ENCODE results near the gene GSN. TPM values are rescaled to one million over a fixed set of nuclear protein-coding genes. Genes with fewer than 3 reads are reported as not detected.

The GSN gene
- total RNA-seq, 1 experiment from 2014 or later: 100 TPM

DNA sequence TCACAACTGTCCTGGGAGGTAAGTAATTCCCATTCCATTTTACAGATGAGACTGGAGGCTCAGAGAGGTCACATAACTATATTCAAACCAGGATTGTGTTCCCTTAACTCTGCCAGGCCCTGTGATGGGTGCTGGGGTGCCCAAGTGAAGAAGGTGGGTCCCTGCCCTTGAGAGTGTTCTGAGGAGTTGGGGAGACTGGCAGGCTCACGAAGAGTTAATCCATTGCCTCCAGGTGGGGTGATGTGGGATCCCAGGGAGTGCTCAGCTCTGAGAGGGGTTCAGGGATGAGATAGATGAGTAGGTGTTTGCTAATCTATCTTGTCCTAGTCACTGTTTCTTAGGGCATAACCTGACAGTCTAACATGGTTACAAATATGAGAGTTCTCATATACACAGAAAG, 36.7 kb downstream of the GSN start:
- no peak overlapping the region for H3K4me3 Mint-ChIP-seq (ENCODE audit: unreplicated experiment)
- Histone ChIP-seq H3K27me3 (replicated peaks; ENCODE audit: control insufficient read depth, insufficient read depth, low read length) (no peaks in the 10 kb centered on the region), H3K4me1 (peaks cover 25% of the 10 kb centered on the region), H3K4me3 (ENCODE audit: low read depth, low read length) (no peak overlapping the region), H3K36me3 (ENCODE audit: control insufficient read depth, insufficient read depth, low read length) (peaks cover 3% of the 10 kb centered on the region), H3K9me3 (no peaks in the 10 kb centered on the region)
- H3K27me3 Mint-ChIP-seq (ENCODE audit: insufficient read depth, unreplicated experiment): no peaks in the 10 kb centered on the region
- H3K9me3 Mint-ChIP-seq (ENCODE audit: unreplicated experiment): no peaks in the 10 kb centered on the region
- no TSS peak for BruUV-seq (replicated peaks)
- TF ChIP-seq CTCF (IDR thresholded peaks at IDR 0.05; ENCODE audit: insufficient read depth in 1 of 2, low read depth in 1 of 2, low read length in 1 of 2, severe bottlenecking in 1 of 2, unreplicated experiment in 1 of 2): no peak
- peaks cover 13% of the 10 kb centered on the region for H3K36me3 Mint-ChIP-seq (ENCODE audit: insufficient read depth, unreplicated experiment)
- POLR2A ChIA-PET: interaction anchor here (0.5 kb wide), 1 partner anchor 18 kb away, joined by 7 read pairs; no protein-coding TSS in a partner anchor
- no peak overlapping the region for H3K27ac Mint-ChIP-seq (ENCODE audit: unreplicated experiment)
- peaks cover 17% of the 10 kb centered on the region for H3K4me1 Mint-ChIP-seq (ENCODE audit: low read depth, unreplicated experiment)
- intact Hi-C loops (cut with micrococcal nuclease; ENCODE audit: unreplicated experiment): loop anchor here (2.0 kb wide), 1 partner anchor 18 kb away; no protein-coding TSS in a partner anchor
- CTCF ChIA-PET: interaction anchor here (0.7 to 0.9 kb wide), 2 partner anchors 17 to 26 kb away, joined by 3 read pairs; no protein-coding TSS in a partner anchor
- DNase-seq: no peak

GRCh38 chr9:121305269-121305994, 37.5 kb downstream of the GSN start:
- H3K4me3 ChIP-seq (ENCODE audit: low read depth, low read length): no peak overlapping the region
- Mint-ChIP-seq H3K27me3 (ENCODE audit: insufficient read depth, unreplicated experiment) (no peaks in the 10 kb centered on the region), H3K9me3 (ENCODE audit: unreplicated experiment) (no peaks in the 10 kb centered on the region), H3K36me3 (ENCODE audit: insufficient read depth, unreplicated experiment) (peaks cover 13% of the 10 kb centered on the region), H3K4me1 (ENCODE audit: low read depth, unreplicated experiment) (peaks cover 11% of the 10 kb centered on the region), H3K4me3 (ENCODE audit: unreplicated experiment) (no peak overlapping the region), H3K27ac (ENCODE audit: unreplicated experiment) (no peak overlapping the region)
- no peak for TF ChIP-seq CTCF (IDR thresholded peaks at IDR 0.05; ENCODE audit: insufficient read depth in 1 of 2, low read depth in 1 of 2, low read length in 1 of 2, severe bottlenecking in 1 of 2, unreplicated experiment in 1 of 2)
- H3K9me3 ChIP-seq: no peaks in the 10 kb centered on the region
- POLR2A ChIA-PET: interaction anchor here (0.5 kb wide), 1 partner anchor 18 kb away, joined by 7 read pairs; no protein-coding TSS in a partner anchor
- CTCF ChIA-PET: interaction anchor here (1.3 kb wide), 1 partner anchor 14 kb away, joined by 3 read pairs; no protein-coding TSS in a partner anchor
- BruUV-seq (replicated peaks): no TSS peak
- no peak for DNase-seq
- H3K27me3 ChIP-seq (replicated peaks; ENCODE audit: control insufficient read depth, insufficient read depth, low read length): no peaks in the 10 kb centered on the region
- intact Hi-C loops (cut with micrococcal nuclease; ENCODE audit: unreplicated experiment): loop anchor here (2.0 kb wide), 1 partner anchor 19 kb away; no protein-coding TSS in a partner anchor
- peaks cover 3% of the 10 kb centered on the region for H3K36me3 ChIP-seq (ENCODE audit: control insufficient read depth, insufficient read depth, low read length)
- peaks cover 22% of the 10 kb centered on the region for H3K4me1 ChIP-seq

GRCh38 chr9:121307976-121308375, 40.0 kb downstream of the GSN start:
- POLR2A ChIA-PET: no interaction called here

More at GRCh38 chr9:121307976-121308375, 40.0 kb downstream of the GSN start:
- peaks cover 9% of the 10 kb centered on the region for H3K4me1 Mint-ChIP-seq (ENCODE audit: low read depth, unreplicated experiment)
- no peak for DNase-seq
- no peak for TF ChIP-seq CTCF (IDR thresholded peaks at IDR 0.05; ENCODE audit: insufficient read depth in 1 of 2, low read depth in 1 of 2, low read length in 1 of 2, severe bottlenecking in 1 of 2, unreplicated experiment in 1 of 2)
- no peak overlapping the region for H3K4me3 ChIP-seq (ENCODE audit: low read depth, low read length)
- no peak overlapping the region for H3K27ac Mint-ChIP-seq (ENCODE audit: unreplicated experiment)
- no peaks in the 10 kb centered on the region for H3K9me3 Mint-ChIP-seq (ENCODE audit: unreplicated experiment)
- H3K9me3 ChIP-seq: no peaks in the 10 kb centered on the region
- peaks cover 17% of the 10 kb centered on the region for H3K4me1 ChIP-seq
- H3K4me3 Mint-ChIP-seq (ENCODE audit: unreplicated experiment): no peak overlapping the region
- peaks cover 5% of the 10 kb centered on the region; the same call in 1 of the 2 replicates for H3K36me3 ChIP-seq (ENCODE audit: control insufficient read depth, insufficient read depth, low read length)
- no peaks in the 10 kb centered on the region for H3K27me3 ChIP-seq (replicated peaks; ENCODE audit: control insufficient read depth, insufficient read depth, low read length)
- no TSS peak for BruUV-seq (replicated peaks)
- CTCF ChIA-PET: no interaction called here
- no peaks in the 10 kb centered on the region for H3K27me3 Mint-ChIP-seq (ENCODE audit: insufficient read depth, unreplicated experiment)
- peaks cover 17% of the 10 kb centered on the region for H3K36me3 Mint-ChIP-seq (ENCODE audit: insufficient read depth, unreplicated experiment)
- intact Hi-C loops (cut with micrococcal nuclease; ENCODE audit: unreplicated experiment): no loop called here
